ENCODE measurements around the gene STARD9. TPM values are rescaled to one million over a fixed set of nuclear protein-coding genes. Genes with fewer than 3 reads are reported as not detected.
"Not testable (repeated sequence)": the region's sequence is repeated elsewhere in the genome, so short reads cannot be mapped to it uniquely, and the experiment has no call there.

The STARD9 gene
- total and polyA plus RNA-seq, 4 experiments from 2014 or later: 0.49 to 6.1 (median 4.5) TPM; not detected in 1

- H3K9me3 ChIP-seq (ENCODE audit: control insufficient read depth in 1 of 2, low read length in 2 of 2): no peaks in the 10 kb centered on the region
- Mint-ChIP-seq H3K27me3 (no peaks in the 10 kb centered on the region), H3K9me3 (no peaks in the 10 kb centered on the region), H3K4me1 (peaks cover 0 to 5% (median 4%) of the 10 kb centered on the region in 4 donors), H3K36me3 (peaks cover 13 to 16% of the 10 kb centered on the region in 2 donors), H3K4me3 (no peak overlapping the region), H3K27ac (peak overlapping the region in 1 of 7 donors; percentile 13)
- H3K27ac ChIP-seq (ENCODE audit: low read depth, low read length): no peak overlapping the region
- H3K4me3 ChIP-seq (ENCODE audit: low read length in 2 of 2): no peak overlapping the region
- DNase-seq: no peak
- CTCF ChIA-PET (ENCODE audit: partially characterized antibody): no interaction called here
- POLR2A ChIA-PET (ENCODE audit: partially characterized antibody): no interaction called here
- H3K4me1 ChIP-seq (ENCODE audit: insufficient read depth, low read length): peaks cover 7% of the 10 kb centered on the region
- H3K27me3 ChIP-seq (ENCODE audit: insufficient read depth, low read length): no peaks in the 10 kb centered on the region
- no peaks in the 10 kb centered on the region for H3K36me3 ChIP-seq (ENCODE audit: insufficient read depth, low read length)
- intact Hi-C loops (cut with micrococcal nuclease): no loop called here
Measured at GRCh38 chr15:42741710-42742109, 166.3 kb downstream of the STARD9 start.

GRCh38 chr15:42742149-42742548 is 166.7 kb downstream of the STARD9 start:
- no peak overlapping the region for H3K27ac ChIP-seq (ENCODE audit: low read depth, low read length)
- H3K27me3 Mint-ChIP-seq: no peaks in the 10 kb centered on the region
- H3K4me1 ChIP-seq (ENCODE audit: insufficient read depth, low read length): peaks cover 7% of the 10 kb centered on the region
- H3K4me3 Mint-ChIP-seq: no peak overlapping the region
- H3K9me3 Mint-ChIP-seq: no peaks in the 10 kb centered on the region
- intact Hi-C loops (cut with micrococcal nuclease): no loop called here
- no peaks in the 10 kb centered on the region for H3K27me3 ChIP-seq (ENCODE audit: insufficient read depth, low read length)
- POLR2A ChIA-PET (ENCODE audit: partially characterized antibody): no interaction called here
- peak overlapping the region in 1 of 7 donors; percentile 13 for H3K27ac Mint-ChIP-seq
- peaks cover 0 to 5% (median 4%) of the 10 kb centered on the region in 4 donors for H3K4me1 Mint-ChIP-seq
- H3K4me3 ChIP-seq (ENCODE audit: low read length in 2 of 2): no peak overlapping the region
- H3K36me3 Mint-ChIP-seq: peaks cover 14 to 16% of the 10 kb centered on the region in 2 donors
- no peaks in the 10 kb centered on the region for H3K36me3 ChIP-seq (ENCODE audit: insufficient read depth, low read length)
- no peaks in the 10 kb centered on the region for H3K9me3 ChIP-seq (ENCODE audit: control insufficient read depth in 1 of 2, low read length in 2 of 2)
- DNase-seq: no peak
- CTCF ChIA-PET (ENCODE audit: partially characterized antibody): no interaction called here

DNA sequence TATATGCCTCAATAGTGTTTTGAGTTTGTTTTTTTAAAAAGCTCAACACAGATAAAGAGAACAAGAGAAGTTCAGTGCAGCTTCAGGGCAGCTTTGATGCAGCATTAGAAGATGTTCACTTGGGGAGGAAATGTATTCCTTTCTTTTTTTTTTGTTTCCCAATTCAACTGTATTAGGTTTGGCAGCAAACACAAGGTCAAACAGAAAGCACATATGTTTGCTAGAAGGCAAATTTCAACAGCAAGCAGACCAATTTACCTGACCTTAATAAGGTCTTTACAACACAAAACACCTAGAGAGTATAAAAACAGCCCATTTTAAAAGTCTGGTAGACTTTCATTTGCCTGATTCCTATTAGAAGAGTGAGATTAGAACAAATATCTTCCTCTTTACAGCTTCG is 168.8 kb downstream of the STARD9 start:
- H3K4me1 ChIP-seq (ENCODE audit: insufficient read depth, low read length): no peaks in the 10 kb centered on the region
- no peak overlapping the region for H3K4me3 ChIP-seq (ENCODE audit: low read length in 2 of 2)
- no peaks in the 10 kb centered on the region for H3K9me3 ChIP-seq (ENCODE audit: control insufficient read depth in 1 of 2, low read length in 2 of 2)
- H3K36me3 ChIP-seq (ENCODE audit: insufficient read depth, low read length): no peaks in the 10 kb centered on the region
- H3K27ac ChIP-seq (ENCODE audit: low read depth, low read length): no peak overlapping the region
- H3K27ac Mint-ChIP-seq: no peak overlapping the region
- H3K27me3 ChIP-seq (ENCODE audit: insufficient read depth, low read length): no peaks in the 10 kb centered on the region
- CTCF ChIA-PET (ENCODE audit: partially characterized antibody): no interaction called here
- POLR2A ChIA-PET (ENCODE audit: partially characterized antibody): no interaction called here
- peaks cover 19 to 20% of the 10 kb centered on the region in 2 donors for H3K36me3 Mint-ChIP-seq
- H3K4me1 Mint-ChIP-seq: no peaks in the 10 kb centered on the region
- DNase-seq: no peak
- H3K4me3 Mint-ChIP-seq: no peak overlapping the region
- H3K9me3 Mint-ChIP-seq: no peaks in the 10 kb centered on the region
- intact Hi-C loops (cut with micrococcal nuclease): no loop called here
- H3K27me3 Mint-ChIP-seq: no peaks in the 10 kb centered on the region

GRCh38 chr15:42749266-42749665 is 173.9 kb downstream of the STARD9 start:
- intact Hi-C loops (cut with micrococcal nuclease): no loop called here
- Histone ChIP-seq H3K36me3 (ENCODE audit: insufficient read depth, low read length) (peaks cover 11% of the 10 kb centered on the region), H3K4me1 (ENCODE audit: insufficient read depth, low read length) (no peaks in the 10 kb centered on the region), H3K27me3 (ENCODE audit: insufficient read depth, low read length) (no peaks in the 10 kb centered on the region), H3K9me3 (ENCODE audit: control insufficient read depth in 1 of 2, low read length in 2 of 2) (no peaks in the 10 kb centered on the region), H3K4me3 (ENCODE audit: low read length in 2 of 2) (no peak overlapping the region), H3K27ac (ENCODE audit: low read depth, low read length) (no peak overlapping the region)
- no peaks in the 10 kb centered on the region for H3K4me1 Mint-ChIP-seq
- CTCF ChIA-PET (ENCODE audit: partially characterized antibody): no interaction called here
- H3K27me3 Mint-ChIP-seq: no peaks in the 10 kb centered on the region
- H3K9me3 Mint-ChIP-seq: peaks cover 0 to 16% (median 9%) of the 10 kb centered on the region in 8 donors
- H3K27ac Mint-ChIP-seq: no peak overlapping the region
- peaks cover 54 to 66% of the 10 kb centered on the region in 2 donors for H3K36me3 Mint-ChIP-seq
- DNase-seq: no peak
- POLR2A ChIA-PET (ENCODE audit: partially characterized antibody): no interaction called here
- no peak overlapping the region for H3K4me3 Mint-ChIP-seq

GRCh38 chr15:42750306-42750705 is 174.9 kb downstream of the STARD9 start:
- no peaks in the 10 kb centered on the region for H3K9me3 ChIP-seq (ENCODE audit: control insufficient read depth in 1 of 2, low read length in 2 of 2)

DNA sequence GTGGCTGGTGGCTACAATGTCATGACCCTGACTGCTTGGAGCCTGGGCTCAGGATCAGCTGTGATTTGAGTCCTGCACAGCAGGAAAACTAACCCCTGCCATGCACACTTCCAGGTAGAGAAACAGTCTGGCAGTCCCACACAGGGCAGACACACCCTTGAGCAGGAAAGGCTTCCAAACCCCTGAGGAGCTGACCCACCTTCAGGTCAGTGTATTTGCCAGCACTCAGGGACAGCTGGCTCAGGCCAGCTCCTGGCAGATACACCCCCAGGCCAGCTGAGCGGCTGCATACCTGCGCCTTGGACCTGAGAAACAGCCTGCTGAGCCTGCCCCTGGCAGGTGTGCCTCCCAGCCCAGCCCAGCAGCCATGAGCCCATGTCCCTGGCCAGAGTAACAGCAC is 183.7 kb downstream of the STARD9 start:
- H3K4me1 Mint-ChIP-seq: peaks cover 0 to 4% (median under 1%) of the 10 kb centered on the region in 4 donors
- no peak for DNase-seq
- H3K27ac Mint-ChIP-seq: no peak overlapping the region
- Histone ChIP-seq H3K4me3 (ENCODE audit: low read length in 2 of 2) (no peak overlapping the region), H3K9me3 (ENCODE audit: control insufficient read depth in 1 of 2, low read length in 2 of 2) (peaks cover 0 to 4% of the 10 kb centered on the region in 2 donors), H3K27me3 (ENCODE audit: insufficient read depth, low read length) (no peaks in the 10 kb centered on the region), H3K27ac (ENCODE audit: low read depth, low read length) (no peak overlapping the region), H3K4me1 (ENCODE audit: insufficient read depth, low read length) (no peaks in the 10 kb centered on the region), H3K36me3 (ENCODE audit: insufficient read depth, low read length) (no peaks in the 10 kb centered on the region)
- ChIA-PET CTCF (ENCODE audit: partially characterized antibody) (no interaction called here), POLR2A (ENCODE audit: partially characterized antibody) (no interaction called here)
- intact Hi-C loops (cut with micrococcal nuclease): no loop called here
- H3K27me3 Mint-ChIP-seq: no peaks in the 10 kb centered on the region
- H3K36me3 Mint-ChIP-seq: peaks cover 33 to 38% of the 10 kb centered on the region in 2 donors
- H3K4me3 Mint-ChIP-seq: no peak overlapping the region
- peaks cover 3 to 35% (median 31%) of the 10 kb centered on the region in 8 donors for H3K9me3 Mint-ChIP-seq

More at GRCh38 chr15:42750306-42750705, 174.9 kb downstream of the STARD9 start:
- H3K4me3 Mint-ChIP-seq: peak overlapping the region in 2 of 8 donors; percentile 7 to 27
- peaks cover 50 to 60% of the 10 kb centered on the region in 2 donors for H3K36me3 Mint-ChIP-seq
- CTCF ChIA-PET (ENCODE audit: partially characterized antibody): no interaction called here
- H3K36me3 ChIP-seq (ENCODE audit: insufficient read depth, low read length): peaks cover 11% of the 10 kb centered on the region
- no peaks in the 10 kb centered on the region for H3K4me1 Mint-ChIP-seq
- H3K4me1 ChIP-seq (ENCODE audit: insufficient read depth, low read length): no peaks in the 10 kb centered on the region
- intact Hi-C loops (cut with micrococcal nuclease): no loop called here
- H3K27ac ChIP-seq (ENCODE audit: low read depth, low read length): no peak overlapping the region
- H3K9me3 Mint-ChIP-seq: peaks cover 0 to 16% (median 9%) of the 10 kb centered on the region in 8 donors
- no peaks in the 10 kb centered on the region for H3K27me3 ChIP-seq (ENCODE audit: insufficient read depth, low read length)
- no peak overlapping the region for H3K27ac Mint-ChIP-seq
- no peak for DNase-seq
- H3K4me3 ChIP-seq (ENCODE audit: low read length in 2 of 2): no peak overlapping the region
- H3K27me3 Mint-ChIP-seq: no peaks in the 10 kb centered on the region
- POLR2A ChIA-PET (ENCODE audit: partially characterized antibody): no interaction called here

GRCh38 chr15:42760759-42761158 is 185.4 kb downstream of the STARD9 start:
- ChIA-PET POLR2A (ENCODE audit: partially characterized antibody) (no interaction called here), CTCF (ENCODE audit: partially characterized antibody) (interaction anchor here (0.6 to 0.7 kb wide), 2 partner anchors 21 to 1980 kb away, joined by 3 to 4 read pairs; no protein-coding TSS in a partner anchor)
- no peak overlapping the region for H3K27ac ChIP-seq (ENCODE audit: low read depth, low read length)
- peaks cover 3 to 45% (median 38%) of the 10 kb centered on the region in 8 donors for H3K9me3 Mint-ChIP-seq
- peaks cover 45 to 53% of the 10 kb centered on the region in 2 donors for H3K36me3 Mint-ChIP-seq
- no peaks in the 10 kb centered on the region for H3K27me3 Mint-ChIP-seq
- no peak overlapping the region for H3K4me3 ChIP-seq (ENCODE audit: low read length in 2 of 2)
- no peaks in the 10 kb centered on the region for H3K27me3 ChIP-seq (ENCODE audit: insufficient read depth, low read length)
- H3K4me1 Mint-ChIP-seq: peaks cover 0 to 6% (median 2%) of the 10 kb centered on the region in 4 donors
- H3K4me3 Mint-ChIP-seq: no peak overlapping the region
- no peaks in the 10 kb centered on the region for H3K36me3 ChIP-seq (ENCODE audit: insufficient read depth, low read length)
- no peaks in the 10 kb centered on the region for H3K4me1 ChIP-seq (ENCODE audit: insufficient read depth, low read length)
- no peak for DNase-seq
- intact Hi-C loops (cut with micrococcal nuclease): no loop called here
- no peak overlapping the region for H3K27ac Mint-ChIP-seq
- peaks cover 0 to 4% of the 10 kb centered on the region in 2 donors for H3K9me3 ChIP-seq (ENCODE audit: control insufficient read depth in 1 of 2, low read length in 2 of 2)

DNA sequence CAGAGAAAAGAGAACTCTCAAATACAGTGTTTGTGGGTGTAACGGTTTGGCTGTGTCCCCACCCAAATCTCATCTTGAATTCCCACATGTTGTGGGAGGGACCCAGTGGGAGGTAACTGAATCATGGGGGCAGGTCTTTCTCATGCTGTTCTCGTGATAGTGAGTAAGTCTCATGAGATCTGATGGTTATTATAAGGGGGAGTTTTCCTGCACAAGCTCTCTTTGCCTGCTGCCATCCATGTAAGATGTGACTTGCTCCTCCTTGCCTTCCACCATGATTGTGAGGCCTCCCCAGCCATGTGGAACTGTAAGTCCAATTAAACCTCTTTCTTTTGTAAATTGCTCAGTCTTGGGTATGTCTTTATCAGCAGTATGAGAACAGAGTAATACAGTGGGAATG is 186.4 kb downstream of the STARD9 start:
- POLR2A ChIA-PET (ENCODE audit: partially characterized antibody); intact Hi-C loops (cut with micrococcal nuclease); H3K4me3 ChIP-seq (ENCODE audit: low read length in 2 of 2); H3K27me3 ChIP-seq (ENCODE audit: insufficient read depth, low read length); H3K4me1 Mint-ChIP-seq; H3K9me3 ChIP-seq (ENCODE audit: control insufficient read depth in 1 of 2, low read length in 2 of 2); H3K27me3 Mint-ChIP-seq; DNase-seq; H3K4me1 ChIP-seq (ENCODE audit: insufficient read depth, low read length); H3K4me3 Mint-ChIP-seq; CTCF ChIA-PET (ENCODE audit: partially characterized antibody); H3K36me3 ChIP-seq (ENCODE audit: insufficient read depth, low read length); H3K27ac ChIP-seq (ENCODE audit: low read depth, low read length); H3K27ac Mint-ChIP-seq: not testable (repeated sequence)
- Mint-ChIP-seq H3K36me3 (peaks cover 51 to 61% of the 10 kb centered on the region in 2 donors), H3K9me3 (peaks cover 8 to 56% (median 46%) of the 10 kb centered on the region in 8 donors)

Data from CD4-positive, alpha-beta memory T cell (primary cell).